SK-N-SH (cell line): ENCODE measurements around the gene IMMP1L. TPM values are rescaled to one million over a fixed set of nuclear protein-coding genes. Genes with fewer than 3 reads are reported as not detected.
A peak's percentile ranks its signal among the peaks of the same experiment; 100 is the strongest.

Experiments
- CTCF ChIA-PET: fragments of 300-600, 350-600 bp; formaldehyde crosslinking; extraction: SDS; loops from one replicate; lab custom pipeline; 2021; lab: Yijun Ruan, JAX
- POLR2A ChIA-PET: fragments of 350-600 bp; sonication (Branson Sonifier 250); formaldehyde crosslinking; extraction: SDS; loops from one replicate; lab custom pipeline; 2020; ENCODE audit warnings: antibody characterized with exemption, inconsistent platforms; lab: Yijun Ruan, JAX
- DNase-seq: peaks from one replicate; pipeline ENCODE4 v3.0.0; 2012
- H2AFZ ChIP-seq: fragments of 200-600 bp; sonication (generic); 2 replicates; pipeline ENCODE4 v1.8.1; 2016; ENCODE audit warnings: antibody characterized with exemption, mild to moderate bottlenecking, low read depth
- H3F3A ChIP-seq: fragments of 200-600 bp; sonication (generic); replicated peaks from 2 replicates; pipeline ENCODE3; 2016; ENCODE audit warnings: antibody characterized with exemption, mild to moderate bottlenecking; ENCODE audit not compliant: insufficient read depth
- H3K27ac ChIP-seq, 2 experiments: fragments of 200-500 bp in 1 of 2; fragments of 200-600 bp in 1 of 2; sonication (Bioruptor generic) in 1 of 2; sonication (generic), shearing (Covaris generic) in 1 of 2; 2 replicates each; pipeline versions ENCODE4 v1.5.1 to v1.6.1; 2014 to 2016; ENCODE audit warnings: low read depth in 2 of 2, inconsistent platforms in 1 of 2, low read length in 1 of 2, mild to moderate bottlenecking in 1 of 2, mixed read lengths in 1 of 2
- H3K27me3 ChIP-seq: fragments of 200-600 bp; sonication (generic), shearing (Covaris generic); 2 replicates; pipeline ENCODE4 v1.6.1; 2016; ENCODE audit warnings: mixed run types; ENCODE audit not compliant: insufficient read depth
- H3K36me3 ChIP-seq, 2 experiments: fragments of 200-500 bp in 1 of 2; fragments of 200-600 bp in 1 of 2; sonication (Bioruptor generic) in 1 of 2; sonication (generic) in 1 of 2; replicated peaks in 1 of 2; 2 replicates each; pipeline versions ENCODE3 to v1.5.1; 2014 to 2016; ENCODE audit warnings: low read length in 1 of 2, mild to moderate bottlenecking in 1 of 2; ENCODE audit not compliant: insufficient read depth in 2 of 2, control insufficient read depth in 1 of 2
- H3K4me1 ChIP-seq, 2 experiments: fragments of 200-500 bp in 1 of 2; fragments of 200-600 bp in 1 of 2; sonication (Bioruptor generic) in 1 of 2; sonication (generic), shearing (Covaris generic) in 1 of 2; 2 replicates each; pipeline versions ENCODE4 v1.5.1 to v1.6.1; 2014 to 2016; ENCODE audit warnings: low read depth in 1 of 2, low read length in 1 of 2, mixed run types in 1 of 2; ENCODE audit not compliant: insufficient read depth in 2 of 2, control insufficient read depth in 1 of 2
- H3K4me2 ChIP-seq: fragments of 200-600 bp; sonication (generic), shearing (Covaris generic); 2 replicates; pipeline ENCODE4 v1.6.1; 2017; ENCODE audit warnings: mixed run types
- H3K4me3 ChIP-seq, 2 experiments: fragments of 200-500 bp in 1 of 2; fragments of 200-600 bp in 1 of 2; sonication (Bioruptor generic) in 1 of 2; sonication (generic), shearing (Covaris generic) in 1 of 2; 2 replicates each; pipeline versions ENCODE4 v1.5.1 to v1.8.1; 2014 to 2016; ENCODE audit warnings: low read depth in 2 of 2, inconsistent platforms in 1 of 2, low read length in 1 of 2, mild to moderate bottlenecking in 1 of 2, mixed read lengths in 1 of 2, moderate library complexity in 1 of 2
- H3K79me2 ChIP-seq: fragments of 200-600 bp; sonication (generic); 2 replicates; pipeline ENCODE4 v1.8.1; 2017; ENCODE audit warnings: mild to moderate bottlenecking; ENCODE audit not compliant: insufficient read depth
- H3K9ac ChIP-seq: fragments of 200-600 bp; sonication (generic); 2 replicates; pipeline ENCODE4 v1.6.1; 2017; ENCODE audit warnings: mixed run types
- H3K9me2 ChIP-seq: fragments of 200-600 bp; sonication (generic); 2 replicates; pipeline ENCODE4 v1.6.1; 2017; ENCODE audit warnings: mixed run types
- H3K9me3 ChIP-seq: fragments of 200-600 bp; sonication (generic); 2 replicates; pipeline ENCODE4 v1.6.1; 2017; ENCODE audit warnings: mixed run types, mild to moderate bottlenecking, moderate library complexity
- H4K20me1 ChIP-seq: fragments of 200-600 bp; sonication (generic); 2 replicates; pipeline ENCODE4 v1.6.1; 2017; ENCODE audit warnings: mild to moderate bottlenecking, mixed run types; ENCODE audit not compliant: insufficient read depth
- CHD2 ChIP-seq: fragments of 150-350 bp; IDR thresholded peaks from 2 replicates; pipeline ENCODE4 v1.6.1; 2018; ENCODE audit warnings: low read length; ENCODE audit not compliant: partially characterized antibody
- CTCF ChIP-seq: fragments of 200-600 bp; sonication (generic); IDR thresholded peaks from 2 replicates; pipeline ENCODE4 v1.6.1; 2017; ENCODE audit warnings: antibody characterized with exemption, mild to moderate bottlenecking, moderate library complexity
- ELF1 ChIP-seq: IDR thresholded peaks from 2 replicates; pipeline ENCODE4 v1.4.0; 2012
- EZH2phosphoT487 ChIP-seq: fragments of 200-600 bp; sonication (generic); IDR thresholded peaks from 2 replicates; pipeline ENCODE4 v1.6.1; 2017; ENCODE audit warnings: low read depth, mixed run types, mild to moderate bottlenecking, antibody characterized with exemption, moderate library complexity, borderline replicate concordance
- FOXJ3 ChIP-seq: sonication (generic); formaldehyde crosslinking; IDR thresholded peaks from 2 replicates; pipeline ENCODE4 v1.5.1; 2020; ENCODE audit warnings: mild to moderate bottlenecking, missing genetic modification reagents
- GABPA ChIP-seq: IDR thresholded peaks from 2 replicates; pipeline ENCODE4 v1.4.0; 2012; ENCODE audit warnings: low read depth, mild to moderate bottlenecking
- GATA2 ChIP-seq: sonication (generic); formaldehyde crosslinking; IDR thresholded peaks from 2 replicates; pipeline ENCODE4 v1.5.0; 2020; ENCODE audit warnings: mild to moderate bottlenecking, missing genetic modification reagents
- IRF3 ChIP-seq: fragments of 150-350 bp; IDR thresholded peaks from 2 replicates; pipeline ENCODE4 v1.6.1; 2016; ENCODE audit warnings: mild to moderate bottlenecking, low read depth, low read length
- JUND ChIP-seq: IDR thresholded peaks from 2 replicates; pipeline ENCODE4 v1.4.0; 2012
- MAX ChIP-seq: IDR thresholded peaks from 2 replicates; pipeline ENCODE4 v1.4.0; 2012; ENCODE audit warnings: low read depth
- MEF2A ChIP-seq: IDR thresholded peaks from 2 replicates; pipeline ENCODE4 v1.4.0; 2012; ENCODE audit warnings: low read depth, borderline replicate concordance
- NRF1 ChIP-seq: IDR thresholded peaks from 2 replicates; pipeline ENCODE4 v1.6.1; 2012; ENCODE audit warnings: low read depth, mild to moderate bottlenecking, low read length
- RAD21 ChIP-seq: IDR thresholded peaks from 2 replicates; pipeline ENCODE4 v1.6.1; 2012; ENCODE audit warnings: mild to moderate bottlenecking, low read length
- RCOR1 ChIP-seq: fragments of 150-350 bp; IDR thresholded peaks from 2 replicates; pipeline ENCODE4 v1.6.1; 2017; ENCODE audit warnings: antibody characterized with exemption, low read length
- RFX5 ChIP-seq: IDR thresholded peaks from 2 replicates; pipeline ENCODE4 v1.6.1; 2012; ENCODE audit warnings: mild to moderate bottlenecking, improper control_type of control experiment, low read length
- RXRA ChIP-seq: IDR thresholded peaks from 2 replicates; pipeline ENCODE4 v1.4.0; 2012; ENCODE audit warnings: low read depth, mild to moderate bottlenecking, borderline replicate concordance
- SIN3A ChIP-seq: IDR thresholded peaks from 2 replicates; pipeline ENCODE4 v1.6.1; 2012; ENCODE audit warnings: low read depth, mild to moderate bottlenecking, low read length, moderate library complexity, borderline replicate concordance
- SMC3 ChIP-seq: IDR thresholded peaks from 2 replicates; pipeline ENCODE4 v1.6.1; 2012; ENCODE audit warnings: low read depth, low read length, improper control_type of control experiment
- TAF1 ChIP-seq: IDR thresholded peaks from 2 replicates; pipeline ENCODE4 v1.6.1; 2012; ENCODE audit warnings: low read depth, mild to moderate bottlenecking, low read length, moderate library complexity, borderline replicate concordance
- TCF12 ChIP-seq: IDR thresholded peaks from 2 replicates; pipeline ENCODE4 v1.4.0; 2012
- USF1 ChIP-seq: IDR thresholded peaks from 2 replicates; pipeline ENCODE4 v1.4.0; 2012; ENCODE audit warnings: low read depth, borderline replicate concordance
- WGBS: methylation state at CpG from one replicate; pipeline ENCODE4 v1.1.6; 2017; ENCODE audit warnings: low lambda C conversion rate; 5-methylcytosine and 5-hydroxymethylcytosine counted together
- polyA plus RNA-seq, 3 experiments: library from polyadenylated mRNA; depleted of rRNA; stranded (reverse); fragments of >200 nt; gene quantifications; 2 replicates each; pipeline ENCODE4 v1.2.3, GENCODE V29; 2012

The IMMP1L gene
- polyA plus RNA-seq, 1 of the 3 experiments (the other 2 are of a cell fraction) = 40.9 TPM

GRCh38 chr11:31512117-31512516 lies 2.7 kb upstream of the IMMP1L start:
- H3K4me1 ChIP-seq = peaks cover 12 to 22% of the 10 kb centered on the region in 2 experiments; a peak in 3 of 4 replicates
- CTCF ChIA-PET = no interaction called here
- H3K9me2 ChIP-seq = no peaks in the 10 kb centered on the region
- no peak overlapping the region for H3K4me3 ChIP-seq
- no peaks in the 10 kb centered on the region for H3K27me3 ChIP-seq
- H3K9ac ChIP-seq = no peak overlapping the region
- TF ChIP-seq SIN3A (no peak), TAF1 (no peak), SMC3 (no peak), EZH2phosphoT487 (no peak), NRF1 (no peak), GABPA (no peak), TCF12 (no peak), RCOR1 (no peak), FOXJ3 (CRISPR knock-in tag) (no peak), JUND (no peak), MAX (no peak), RAD21 (no peak), CHD2 (no peak), GATA2 (CRISPR knock-in tag) (no peak), MEF2A (no peak), CTCF (no peak), USF1 (no peak)
- DNase-seq = no peak
- H3F3A ChIP-seq = no peaks in the 10 kb centered on the region
- POLR2A ChIA-PET = no interaction called here
- H3K9me3 ChIP-seq = no peaks in the 10 kb centered on the region
- no peaks in the 10 kb centered on the region for H4K20me1 ChIP-seq
- no peak overlapping the region for H3K4me2 ChIP-seq
- no peak overlapping the region for H3K27ac ChIP-seq
- no peaks in the 10 kb centered on the region for H3K36me3 ChIP-seq
- no peak overlapping the region for H2AFZ ChIP-seq
- H3K79me2 ChIP-seq = peaks cover 29% of the 10 kb centered on the region
- WGBS = 97% methylated on average over 6 of the region's 6 CpGs

- no peaks in the 10 kb centered on the region for H3K27me3 ChIP-seq
- H3K9me2 ChIP-seq = no peaks in the 10 kb centered on the region
- peak overlapping the region; percentile 97 for H2AFZ ChIP-seq
- DNase-seq = no peak
- 3% methylated on average over 8 of the region's 8 CpGs for WGBS
- peak overlapping the region; percentile 73 for H3K4me2 ChIP-seq
- peak overlapping the region; percentile 95 to 97 for H3K4me3 ChIP-seq
- peaks cover 12 to 22% of the 10 kb centered on the region in 2 experiments; a peak in 3 of 4 replicates for H3K4me1 ChIP-seq
- CTCF ChIA-PET = no interaction called here
- H3K27ac ChIP-seq = peak overlapping the region in 1 of 2 experiments; percentile 68; a peak in 1 of 4 replicates
- no peaks in the 10 kb centered on the region for H4K20me1 ChIP-seq
- peak overlapping the region; percentile 83 for H3K9ac ChIP-seq
- peaks cover 7 to 8% of the 10 kb centered on the region in 2 experiments for H3K36me3 ChIP-seq
- H3K79me2 ChIP-seq = peaks cover 48% of the 10 kb centered on the region
- no peaks in the 10 kb centered on the region for H3F3A ChIP-seq
- POLR2A ChIA-PET = no interaction called here
- H3K9me3 ChIP-seq = no peaks in the 10 kb centered on the region
- TF ChIP-seq IRF3 (no peak), FOXJ3 (CRISPR knock-in tag) (no peak), RXRA (no peak), SIN3A (no peak), EZH2phosphoT487 (no peak), ELF1 (no peak), NRF1 (no peak), RFX5 (no peak), CHD2 (no peak), CTCF (no peak), RCOR1 (no peak)
Observed at GRCh38 chr11:31509051-31509428, 382 bp downstream of the IMMP1L start.
